HepG2 (cell line): ENCODE data around the gene MAN1A1. TPM values are rescaled to one million over a fixed set of nuclear protein-coding genes. Genes with fewer than 3 reads are reported as not detected.

Source experiments
- HNF4A ChIP-seq: sonication (generic); formaldehyde crosslinking; IDR thresholded peaks from 2 replicates; pipeline ENCODE4 v1.4.0; 2020; ENCODE audit warnings: missing genetic modification reagents
- RBM22 ChIP-seq: fragments of 200-400 bp; formaldehyde crosslinking; optimal IDR thresholded peaks from 2 replicates; pipeline ENCODE3; 2017; ENCODE audit warnings: mild to moderate bottlenecking, low read length, moderate library complexity
- SIX4 ChIP-seq: sonication (generic); formaldehyde crosslinking; IDR thresholded peaks from 2 replicates; pipeline ENCODE4 v1.4.0; 2020; ENCODE audit warnings: missing genetic modification reagents
- ZNF30 ChIP-seq: sonication (generic); formaldehyde crosslinking; IDR thresholded peaks from 2 replicates; pipeline ENCODE4 v1.5.0; 2020; ENCODE audit warnings: mild to moderate bottlenecking, missing genetic modification reagents
- ZNF605 ChIP-seq: sonication (generic); formaldehyde crosslinking; IDR thresholded peaks from 2 replicates; pipeline ENCODE4 v1.8.0; 2022; ENCODE audit warnings: mild to moderate bottlenecking, missing genetic modification reagents
- polyA plus RNA-seq, 8 experiments: library from polyadenylated mRNA; depleted of rRNA in 3 of 8; stranded (reverse) in 7 of 8; unstranded in 1 of 8; fragments of >200 nt; fragmentation: Illumina TruSeq in 4 of 8; extraction: Trizol in 4 of 8; gene quantifications; 2 replicates each; pipeline versions ENCODE4 v1.2.1 to v1.2.3, GENCODE V29; 2011 to 2016; ENCODE audit warnings: low read depth in 4 of 8, missing spikeins in 1 of 8, mixed read lengths in 1 of 8; ENCODE audit not compliant: insufficient read depth in 1 of 8
- total RNA-seq, 5 experiments: library from RNA; depleted of rRNA; stranded (reverse); fragments of >200 nt; fragmentation: Illumina TruSeq; extraction: Trizol; gene quantifications; 2 replicates each; pipeline ENCODE4 v1.2.3, GENCODE V29; 2016; ENCODE audit warnings: low read depth in 1 of 5
- TF ChIP-seq, protein P1 (sequence below): sonication (generic); formaldehyde crosslinking; IDR thresholded peaks from 2 replicates; pipeline ENCODE4 v1.8.0; 2022; ENCODE audit warnings: mild to moderate bottlenecking, missing genetic modification reagents
- TF ChIP-seq, protein P2 (sequence below): sonication (generic); formaldehyde crosslinking; IDR thresholded peaks from 2 replicates; pipeline ENCODE4 v1.4.0; 2020; ENCODE audit warnings: missing genetic modification reagents, borderline replicate concordance
- TF ChIP-seq, protein P3 (sequence below): sonication (generic); formaldehyde crosslinking; IDR thresholded peaks from 2 replicates; pipeline ENCODE4 v1.5.0; 2020; ENCODE audit warnings: mild to moderate bottlenecking, missing genetic modification reagents

MAN1A1 gene
- total and polyA plus RNA-seq, 2 of the 13 experiments (the other 11 are each of a cell fraction or from before 2014, with no cell fraction given): 156 to 236 TPM

DNA sequence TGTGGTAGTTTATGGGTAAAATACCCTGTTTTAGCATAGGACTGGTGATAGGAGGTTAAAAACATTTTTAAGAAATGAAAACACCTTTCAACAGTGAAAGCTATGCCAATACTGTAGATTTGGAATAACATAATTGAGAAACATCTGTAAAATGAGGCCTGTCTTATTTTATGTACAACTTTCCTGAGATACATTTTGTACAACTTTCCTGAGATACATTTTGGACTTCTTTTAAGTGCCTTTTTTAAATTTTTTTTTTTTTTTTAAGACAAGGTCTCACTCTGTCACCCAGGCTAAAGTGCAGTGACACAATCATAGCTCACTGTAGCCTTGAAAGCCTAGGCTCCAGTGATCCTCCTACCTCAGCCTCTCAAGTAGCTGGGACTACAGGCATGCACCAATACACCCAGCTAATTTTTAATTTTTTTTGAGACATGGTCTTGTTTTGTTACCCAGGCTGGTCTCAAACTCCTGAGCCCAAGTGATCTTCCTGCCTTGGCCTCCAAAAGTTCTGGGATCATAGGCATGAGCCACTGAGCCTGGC lies 84.6 kb downstream of the MAN1A1 start (continued):
- TF ChIP-seq, protein P1, sequence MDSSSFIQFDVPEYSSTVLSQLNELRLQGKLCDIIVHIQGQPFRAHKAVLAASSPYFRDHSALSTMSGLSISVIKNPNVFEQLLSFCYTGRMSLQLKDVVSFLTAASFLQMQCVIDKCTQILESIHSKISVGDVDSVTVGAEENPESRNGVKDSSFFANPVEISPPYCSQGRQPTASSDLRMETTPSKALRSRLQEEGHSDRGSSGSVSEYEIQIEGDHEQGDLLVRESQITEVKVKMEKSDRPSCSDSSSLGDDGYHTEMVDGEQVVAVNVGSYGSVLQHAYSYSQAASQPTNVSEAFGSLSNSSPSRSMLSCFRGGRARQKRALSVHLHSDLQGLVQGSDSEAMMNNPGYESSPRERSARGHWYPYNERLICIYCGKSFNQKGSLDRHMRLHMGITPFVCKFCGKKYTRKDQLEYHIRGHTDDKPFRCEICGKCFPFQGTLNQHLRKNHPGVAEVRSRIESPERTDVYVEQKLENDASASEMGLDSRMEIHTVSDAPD: no peak
- TF ChIP-seq ZNF30 (CRISPR knock-in tag): no peak
- peak; percentile 40; the same call in 1 of the 2 replicates for TF ChIP-seq HNF4A (CRISPR knock-in tag)
- TF ChIP-seq, protein P2, sequence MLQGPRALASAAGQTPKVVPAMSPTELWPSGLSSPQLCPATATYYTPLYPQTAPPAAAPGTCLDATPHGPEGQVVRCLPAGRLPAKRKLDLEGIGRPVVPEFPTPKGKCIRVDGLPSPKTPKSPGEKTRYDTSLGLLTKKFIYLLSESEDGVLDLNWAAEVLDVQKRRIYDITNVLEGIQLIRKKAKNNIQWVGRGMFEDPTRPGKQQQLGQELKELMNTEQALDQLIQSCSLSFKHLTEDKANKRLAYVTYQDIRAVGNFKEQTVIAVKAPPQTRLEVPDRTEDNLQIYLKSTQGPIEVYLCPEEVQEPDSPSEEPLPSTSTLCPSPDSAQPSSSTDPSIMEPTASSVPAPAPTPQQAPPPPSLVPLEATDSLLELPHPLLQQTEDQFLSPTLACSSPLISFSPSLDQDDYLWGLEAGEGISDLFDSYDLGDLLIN (CRISPR knock-in tag): no peak
- TF ChIP-seq, protein P3, sequence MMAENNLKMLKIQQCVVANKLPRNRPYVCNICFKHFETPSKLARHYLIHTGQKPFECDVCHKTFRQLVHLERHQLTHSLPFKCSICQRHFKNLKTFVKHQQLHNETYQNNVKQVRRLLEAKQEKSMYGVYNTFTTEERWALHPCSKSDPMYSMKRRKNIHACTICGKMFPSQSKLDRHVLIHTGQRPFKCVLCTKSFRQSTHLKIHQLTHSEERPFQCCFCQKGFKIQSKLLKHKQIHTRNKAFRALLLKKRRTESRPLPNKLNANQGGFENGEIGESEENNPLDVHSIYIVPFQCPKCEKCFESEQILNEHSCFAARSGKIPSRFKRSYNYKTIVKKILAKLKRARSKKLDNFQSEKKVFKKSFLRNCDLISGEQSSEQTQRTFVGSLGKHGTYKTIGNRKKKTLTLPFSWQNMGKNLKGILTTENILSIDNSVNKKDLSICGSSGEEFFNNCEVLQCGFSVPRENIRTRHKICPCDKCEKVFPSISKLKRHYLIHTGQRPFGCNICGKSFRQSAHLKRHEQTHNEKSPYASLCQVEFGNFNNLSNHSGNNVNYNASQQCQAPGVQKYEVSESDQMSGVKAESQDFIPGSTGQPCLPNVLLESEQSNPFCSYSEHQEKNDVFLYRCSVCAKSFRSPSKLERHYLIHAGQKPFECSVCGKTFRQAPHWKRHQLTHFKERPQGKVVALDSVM (CRISPR knock-in tag): peak; percentile 90
- peak; percentile 82 for TF ChIP-seq RBM22
- no peak for TF ChIP-seq SIX4 (CRISPR knock-in tag)
- TF ChIP-seq ZNF605 (CRISPR knock-in tag): no peak
- TF ChIP-seq, all 625 proteins: peak for 3
